K562 (cell line): ENCODE results near the gene BAG5. TPM values are rescaled to one million over a fixed set of nuclear protein-coding genes. Genes with fewer than 3 reads are reported as not detected.

ENCODE experiments used
- BDP1 ChIP-seq: IDR thresholded peaks from 3 replicates; pipeline ENCODE4 v1.6.1; 2011; ENCODE audit not compliant: insufficient read length, insufficient read depth
- FOXA1 ChIP-seq: fragments of 450-650 bp; IDR thresholded peaks from 2 replicates; pipeline ENCODE4 v1.6.1; 2016; ENCODE audit warnings: mild to moderate bottlenecking, borderline replicate concordance
- KLF6 ChIP-seq: fragments of 250-450 bp; sonication (Bioruptor Pico); IDR thresholded peaks from 2 replicates; pipeline ENCODE4 v1.4.0; 2020; ENCODE audit warnings: mild to moderate bottlenecking, moderate library complexity, borderline replicate concordance
- MCM3 ChIP-seq: fragments of 450-650 bp; IDR thresholded peaks from 2 replicates; pipeline ENCODE4 v1.6.1; 2016
- NFRKB ChIP-seq: fragments of 450-650 bp; IDR thresholded peaks from 2 replicates; pipeline ENCODE4 v1.6.1; 2016; ENCODE audit warnings: low read depth
- NFXL1 ChIP-seq: fragments of 450-650 bp; formaldehyde crosslinking; IDR thresholded peaks from 2 replicates; pipeline ENCODE4 v1.4.0; 2021; ENCODE audit warnings: mild to moderate bottlenecking
- PURB ChIP-seq: sonication (generic); formaldehyde crosslinking; IDR thresholded peaks from 2 replicates; pipeline ENCODE4 v1.9.0; 2021; ENCODE audit warnings: low read depth, mild to moderate bottlenecking, missing genetic modification reagents
- RAD51 ChIP-seq: fragments of 450-650 bp; IDR thresholded peaks from 2 replicates; pipeline ENCODE4 v1.7.1; 2016; ENCODE audit warnings: low read depth, mild to moderate bottlenecking, borderline replicate concordance
- RBBP5 ChIP-seq: fragments of 200-600 bp; sonication (generic); IDR thresholded peaks from 2 replicates; pipeline ENCODE4 v1.6.1; 2012; ENCODE audit warnings: borderline replicate concordance, mild to moderate bottlenecking, low read length, control low read depth, inconsistent platforms; ENCODE audit not compliant: insufficient read depth, poor library complexity, severe bottlenecking
- RFX1 ChIP-seq: fragments of 450-650 bp; IDR thresholded peaks from 2 replicates; pipeline ENCODE4 v1.6.1; 2016; ENCODE audit warnings: mild to moderate bottlenecking, moderate library complexity
- U2AF1 ChIP-seq: fragments of 200-400 bp; formaldehyde crosslinking; optimal IDR thresholded peaks from 2 replicates; pipeline ENCODE3; 2017; ENCODE audit warnings: mild to moderate bottlenecking, low read depth, low read length, moderate library complexity
- U2AF2 ChIP-seq: fragments of 200-400 bp; formaldehyde crosslinking; optimal IDR thresholded peaks from 2 replicates; pipeline ENCODE3; 2017; ENCODE audit warnings: low read depth, mild to moderate bottlenecking, low read length
- ZNF311 ChIP-seq: fragments of 250-450 bp; sonication (Bioruptor Pico); IDR thresholded peaks from 2 replicates; pipeline ENCODE4 v1.4.0; 2020; ENCODE audit warnings: mild to moderate bottlenecking, moderate library complexity
- ZNF445 ChIP-seq: fragments of 250-450 bp; sonication (Bioruptor Pico); IDR thresholded peaks from 2 replicates; pipeline ENCODE4 v1.4.0; 2020; ENCODE audit warnings: low read depth, mild to moderate bottlenecking, moderate library complexity
- ZNF551 ChIP-seq: fragments of 250-450 bp; sonication (Bioruptor Pico); IDR thresholded peaks from 2 replicates; pipeline ENCODE4 v1.5.0; 2021; ENCODE audit warnings: mild to moderate bottlenecking, moderate library complexity
- polyA plus RNA-seq, 8 experiments: library from polyadenylated mRNA; depleted of rRNA in 4 of 8; stranded (reverse) in 5 of 8; unstranded in 3 of 8; fragments of >200 nt; fragmentation: Nextera tagmentation in 2 of 8; fragmentation: Illumina TruSeq in 1 of 8; extraction: Ambion mirVana in 2 of 8; extraction: Trizol in 1 of 8; gene quantifications; 2 replicates each; pipeline versions ENCODE4 v1.2.1 to v1.2.3, GENCODE V29; 2011 to 2014; ENCODE audit warnings: inconsistent platforms in 1 of 8, missing spikeins in 1 of 8
- total RNA-seq, 7 experiments: library from RNA; depleted of rRNA in 6 of 7; stranded (reverse); fragments of >200 nt in 6 of 7; fragmentation: Illumina TruSeq in 2 of 7; extraction: Trizol in 2 of 7; gene quantifications; 2 replicates each; pipeline versions ENCODE4 v1.2.1 to v1.2.3, GENCODE V29; 2011 to 2021; ENCODE audit warnings: low replicate concordance in 1 of 7
- TF ChIP-seq, protein P1 (sequence below): fragments of 250-450 bp; sonication (Bioruptor Pico); IDR thresholded peaks from 2 replicates; pipeline ENCODE4 v1.5.0; 2021
- TF ChIP-seq, protein P2 (sequence below), 2 experiments: fragments of 450-650 bp in 1 of 2; sonication (generic) in 1 of 2; formaldehyde crosslinking in 1 of 2; IDR thresholded peaks in 1 of 2; conservative IDR thresholded peaks in 1 of 2; 2 replicates each; pipeline versions ENCODE4 v1.6.1 to v1.8.1; 2016 to 2023; ENCODE audit warnings: mild to moderate bottlenecking in 2 of 2, moderate library complexity in 2 of 2, inconsistent platforms in 1 of 2, missing genetic modification reagents in 1 of 2
- TF ChIP-seq, protein P3 (sequence below): fragments of 250-450 bp; sonication (Bioruptor Pico); IDR thresholded peaks from 2 replicates; pipeline ENCODE4 v1.5.0; 2021
- TF ChIP-seq, protein P4 (sequence below): fragments of 250-450 bp; sonication (Bioruptor Pico); IDR thresholded peaks from 2 replicates; pipeline ENCODE4 v1.8.0; 2021; ENCODE audit warnings: borderline replicate concordance, mild to moderate bottlenecking, moderate library complexity; ENCODE audit not compliant: poor library complexity, severe bottlenecking
- TF ChIP-seq, protein P5 (sequence below): sonication (generic); formaldehyde crosslinking; IDR thresholded peaks from 2 replicates; pipeline ENCODE4 v1.8.0; 2023; ENCODE audit warnings: missing genetic modification reagents, mild to moderate bottlenecking, borderline replicate concordance

Gene BAG5
- total and polyA plus RNA-seq, 9 of the 15 experiments (the other 6 are each of a cell fraction or from before 2014, with no cell fraction given) = 7.9 to 21.4 (median 13.2) TPM

DNA sequence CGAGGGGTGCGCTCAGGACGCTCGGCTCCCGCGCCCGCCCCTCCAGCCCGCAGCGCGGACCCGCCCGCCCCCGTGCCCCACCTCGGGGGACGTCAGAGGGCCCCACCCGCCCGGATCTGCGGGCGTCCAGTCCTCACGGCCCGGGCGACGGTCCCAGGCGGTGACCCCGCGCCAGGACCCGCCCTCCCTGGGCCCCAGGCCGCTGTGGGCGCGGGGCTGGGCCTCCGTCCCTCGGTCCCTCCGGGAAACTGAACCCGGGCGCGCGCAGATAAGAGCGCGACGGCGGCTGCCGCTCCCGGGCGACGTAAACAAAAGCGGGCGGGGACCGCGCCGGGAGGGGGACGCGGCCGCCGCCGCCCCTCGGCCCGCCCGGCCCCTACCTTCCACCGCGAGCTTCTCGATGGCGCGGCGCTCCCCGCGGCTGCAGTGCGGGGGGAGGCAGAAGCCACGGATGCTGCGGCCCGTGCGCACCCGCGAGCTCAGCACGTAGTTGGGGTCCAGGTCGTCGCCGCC, 41.0 kb downstream of the BAG5 start (continued):
- TF ChIP-seq, protein P1, sequence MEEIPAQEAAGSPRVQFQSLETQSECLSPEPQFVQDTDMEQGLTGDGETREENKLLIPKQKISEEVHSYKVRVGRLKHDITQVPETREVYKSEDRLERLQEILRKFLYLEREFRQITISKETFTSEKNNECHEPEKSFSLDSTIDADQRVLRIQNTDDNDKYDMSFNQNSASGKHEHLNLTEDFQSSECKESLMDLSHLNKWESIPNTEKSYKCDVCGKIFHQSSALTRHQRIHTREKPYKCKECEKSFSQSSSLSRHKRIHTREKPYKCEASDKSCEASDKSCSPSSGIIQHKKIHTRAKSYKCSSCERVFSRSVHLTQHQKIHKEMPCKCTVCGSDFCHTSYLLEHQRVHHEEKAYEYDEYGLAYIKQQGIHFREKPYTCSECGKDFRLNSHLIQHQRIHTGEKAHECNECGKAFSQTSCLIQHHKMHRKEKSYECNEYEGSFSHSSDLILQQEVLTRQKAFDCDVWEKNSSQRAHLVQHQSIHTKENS = no peak
- TF ChIP-seq, protein P2, sequence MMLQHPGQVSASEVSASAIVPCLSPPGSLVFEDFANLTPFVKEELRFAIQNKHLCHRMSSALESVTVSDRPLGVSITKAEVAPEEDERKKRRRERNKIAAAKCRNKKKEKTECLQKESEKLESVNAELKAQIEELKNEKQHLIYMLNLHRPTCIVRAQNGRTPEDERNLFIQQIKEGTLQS (IDR thresholded peaks at IDR 0.05) = no peak
- TF ChIP-seq, protein P2 (CRISPR knock-in tag; conservative IDR thresholded peaks at IDR 0.05) = no peak
- TF ChIP-seq FOXA1 (no peak), NFXL1 (CRISPR knock-in tag) (no peak), MCM3 (no peak), ZNF551 (CRISPR knock-in tag) (no peak), NFRKB (no peak), KLF6 (CRISPR knock-in tag) (no peak), ZNF311 (CRISPR knock-in tag) (no peak), U2AF1 (no peak), U2AF2 (no peak), RAD51 (no peak), ZNF445 (CRISPR knock-in tag) (no peak), PURB (no peak), RFX1 (no peak), BDP1 (no peak), RBBP5 (peak; percentile 3)
- TF ChIP-seq, protein P3, sequence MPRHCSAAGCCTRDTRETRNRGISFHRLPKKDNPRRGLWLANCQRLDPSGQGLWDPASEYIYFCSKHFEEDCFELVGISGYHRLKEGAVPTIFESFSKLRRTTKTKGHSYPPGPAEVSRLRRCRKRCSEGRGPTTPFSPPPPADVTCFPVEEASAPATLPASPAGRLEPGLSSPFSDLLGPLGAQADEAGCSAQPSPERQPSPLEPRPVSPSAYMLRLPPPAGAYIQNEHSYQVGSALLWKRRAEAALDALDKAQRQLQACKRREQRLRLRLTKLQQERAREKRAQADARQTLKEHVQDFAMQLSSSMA (CRISPR knock-in tag) = no peak
- TF ChIP-seq, protein P4, sequence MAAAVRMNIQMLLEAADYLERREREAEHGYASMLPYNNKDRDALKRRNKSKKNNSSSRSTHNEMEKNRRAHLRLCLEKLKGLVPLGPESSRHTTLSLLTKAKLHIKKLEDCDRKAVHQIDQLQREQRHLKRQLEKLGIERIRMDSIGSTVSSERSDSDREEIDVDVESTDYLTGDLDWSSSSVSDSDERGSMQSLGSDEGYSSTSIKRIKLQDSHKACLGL (CRISPR knock-in tag) = no peak
- TF ChIP-seq, protein P5, sequence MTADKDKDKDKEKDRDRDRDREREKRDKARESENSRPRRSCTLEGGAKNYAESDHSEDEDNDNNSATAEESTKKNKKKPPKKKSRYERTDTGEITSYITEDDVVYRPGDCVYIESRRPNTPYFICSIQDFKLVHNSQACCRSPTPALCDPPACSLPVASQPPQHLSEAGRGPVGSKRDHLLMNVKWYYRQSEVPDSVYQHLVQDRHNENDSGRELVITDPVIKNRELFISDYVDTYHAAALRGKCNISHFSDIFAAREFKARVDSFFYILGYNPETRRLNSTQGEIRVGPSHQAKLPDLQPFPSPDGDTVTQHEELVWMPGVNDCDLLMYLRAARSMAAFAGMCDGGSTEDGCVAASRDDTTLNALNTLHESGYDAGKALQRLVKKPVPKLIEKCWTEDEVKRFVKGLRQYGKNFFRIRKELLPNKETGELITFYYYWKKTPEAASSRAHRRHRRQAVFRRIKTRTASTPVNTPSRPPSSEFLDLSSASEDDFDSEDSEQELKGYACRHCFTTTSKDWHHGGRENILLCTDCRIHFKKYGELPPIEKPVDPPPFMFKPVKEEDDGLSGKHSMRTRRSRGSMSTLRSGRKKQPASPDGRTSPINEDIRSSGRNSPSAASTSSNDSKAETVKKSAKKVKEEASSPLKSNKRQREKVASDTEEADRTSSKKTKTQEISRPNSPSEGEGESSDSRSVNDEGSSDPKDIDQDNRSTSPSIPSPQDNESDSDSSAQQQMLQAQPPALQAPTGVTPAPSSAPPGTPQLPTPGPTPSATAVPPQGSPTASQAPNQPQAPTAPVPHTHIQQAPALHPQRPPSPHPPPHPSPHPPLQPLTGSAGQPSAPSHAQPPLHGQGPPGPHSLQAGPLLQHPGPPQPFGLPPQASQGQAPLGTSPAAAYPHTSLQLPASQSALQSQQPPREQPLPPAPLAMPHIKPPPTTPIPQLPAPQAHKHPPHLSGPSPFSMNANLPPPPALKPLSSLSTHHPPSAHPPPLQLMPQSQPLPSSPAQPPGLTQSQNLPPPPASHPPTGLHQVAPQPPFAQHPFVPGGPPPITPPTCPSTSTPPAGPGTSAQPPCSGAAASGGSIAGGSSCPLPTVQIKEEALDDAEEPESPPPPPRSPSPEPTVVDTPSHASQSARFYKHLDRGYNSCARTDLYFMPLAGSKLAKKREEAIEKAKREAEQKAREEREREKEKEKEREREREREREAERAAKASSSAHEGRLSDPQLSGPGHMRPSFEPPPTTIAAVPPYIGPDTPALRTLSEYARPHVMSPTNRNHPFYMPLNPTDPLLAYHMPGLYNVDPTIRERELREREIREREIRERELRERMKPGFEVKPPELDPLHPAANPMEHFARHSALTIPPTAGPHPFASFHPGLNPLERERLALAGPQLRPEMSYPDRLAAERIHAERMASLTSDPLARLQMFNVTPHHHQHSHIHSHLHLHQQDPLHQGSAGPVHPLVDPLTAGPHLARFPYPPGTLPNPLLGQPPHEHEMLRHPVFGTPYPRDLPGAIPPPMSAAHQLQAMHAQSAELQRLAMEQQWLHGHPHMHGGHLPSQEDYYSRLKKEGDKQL (CRISPR knock-in tag) = no peak
